ENCODE data around the gene KRT14. TPM values are rescaled to one million over a fixed set of nuclear protein-coding genes. Genes with fewer than 3 reads are reported as not detected.

The KRT14 gene
- total RNA-seq, 3 donors from 2014 or later (not counting 1 experiment from before 2014, with no cell fraction given) = not detected

DNA sequence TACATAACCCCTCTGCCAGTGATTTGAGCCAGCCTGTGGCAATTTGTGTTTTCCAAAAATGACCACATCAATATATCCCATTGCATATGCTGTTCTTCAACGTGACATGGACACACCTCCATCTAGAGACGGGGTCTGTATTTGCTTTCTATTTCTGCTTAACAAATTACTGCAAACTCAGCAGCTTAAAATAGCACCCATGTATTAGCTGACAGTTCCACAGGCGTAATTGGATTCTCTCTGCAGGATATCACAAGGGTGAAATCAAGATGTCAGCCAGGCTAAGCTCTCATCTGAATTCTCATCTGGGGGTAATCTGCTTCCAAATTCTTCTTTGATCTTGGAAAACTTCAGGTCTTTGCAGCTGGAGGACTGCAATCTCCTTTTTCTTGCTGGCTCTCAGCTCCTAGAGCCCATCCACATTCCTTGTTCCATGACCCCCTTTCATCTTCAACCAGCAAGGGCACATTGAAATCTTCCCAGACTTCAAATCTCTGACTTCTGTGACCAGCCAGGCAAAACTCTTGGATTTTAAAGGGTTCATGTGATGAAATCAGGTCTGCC lies 23.0 kb downstream of the KRT14 start:
- Histone ChIP-seq H3K4me1 (ENCODE audit: control insufficient read depth, insufficient read depth, low read length) (peaks cover 8% of the 10 kb centered on the region), H3K4me3 (ENCODE audit: low read length) (no peak overlapping the region), H3K27ac (ENCODE audit: low read length) (no peak overlapping the region), H3K27me3 (ENCODE audit: control insufficient read depth, insufficient read depth, low read length) (peaks cover 3% of the 10 kb centered on the region), H3K9me3 (ENCODE audit: control insufficient read depth, insufficient read depth, low read length) (peaks cover 17% of the 10 kb centered on the region), H3K36me3 (ENCODE audit: control insufficient read depth, insufficient read depth, low read length) (no peaks in the 10 kb centered on the region)
- H3K4me3 Mint-ChIP-seq = no peak overlapping the region
- H3K27ac Mint-ChIP-seq = no peak overlapping the region
- intact Hi-C loops (cut with micrococcal nuclease) = no loop called here
- no peaks in the 10 kb centered on the region for H3K36me3 Mint-ChIP-seq
- 51% methylated on average over 3 of the region's 3 CpGs for WGBS (ENCODE audit: insufficient coverage)
- peaks cover 15 to 39% of the 10 kb centered on the region in 2 donors for H3K27me3 Mint-ChIP-seq (ENCODE audit: low read depth in 2 of 2)
- TF ChIP-seq, protein P1, sequence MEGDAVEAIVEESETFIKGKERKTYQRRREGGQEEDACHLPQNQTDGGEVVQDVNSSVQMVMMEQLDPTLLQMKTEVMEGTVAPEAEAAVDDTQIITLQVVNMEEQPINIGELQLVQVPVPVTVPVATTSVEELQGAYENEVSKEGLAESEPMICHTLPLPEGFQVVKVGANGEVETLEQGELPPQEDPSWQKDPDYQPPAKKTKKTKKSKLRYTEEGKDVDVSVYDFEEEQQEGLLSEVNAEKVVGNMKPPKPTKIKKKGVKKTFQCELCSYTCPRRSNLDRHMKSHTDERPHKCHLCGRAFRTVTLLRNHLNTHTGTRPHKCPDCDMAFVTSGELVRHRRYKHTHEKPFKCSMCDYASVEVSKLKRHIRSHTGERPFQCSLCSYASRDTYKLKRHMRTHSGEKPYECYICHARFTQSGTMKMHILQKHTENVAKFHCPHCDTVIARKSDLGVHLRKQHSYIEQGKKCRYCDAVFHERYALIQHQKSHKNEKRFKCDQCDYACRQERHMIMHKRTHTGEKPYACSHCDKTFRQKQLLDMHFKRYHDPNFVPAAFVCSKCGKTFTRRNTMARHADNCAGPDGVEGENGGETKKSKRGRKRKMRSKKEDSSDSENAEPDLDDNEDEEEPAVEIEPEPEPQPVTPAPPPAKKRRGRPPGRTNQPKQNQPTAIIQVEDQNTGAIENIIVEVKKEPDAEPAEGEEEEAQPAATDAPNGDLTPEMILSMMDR (IDR thresholded peaks at IDR 0.05) = no peak
- no peak for DNase-seq
- peaks cover 12 to 19% of the 10 kb centered on the region in 2 donors for H3K4me1 Mint-ChIP-seq
- no peak for ATAC-seq
- H3K9me3 Mint-ChIP-seq = peaks cover 0 to 6% of the 10 kb centered on the region in 2 donors

DNA sequence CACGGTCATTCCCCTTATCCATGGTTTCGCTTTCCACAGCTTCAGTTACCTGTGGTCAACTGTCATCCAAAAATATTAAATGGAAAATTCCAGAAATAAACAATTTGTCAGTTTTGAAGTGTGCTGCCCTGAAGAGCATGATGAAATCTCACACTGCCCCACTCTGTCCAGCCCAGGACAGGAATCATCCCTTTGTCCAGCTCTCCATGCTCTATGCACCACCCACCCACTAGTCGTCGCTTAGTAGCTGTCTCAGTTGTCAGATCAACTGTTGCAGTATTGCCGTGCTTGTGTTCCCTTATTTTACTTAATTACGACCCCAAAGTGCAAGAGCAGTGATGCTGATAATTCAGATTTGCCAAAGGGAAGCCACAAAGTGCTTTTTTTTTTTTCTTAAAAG lies 25.1 kb downstream of the KRT14 start:
- Histone ChIP-seq H3K36me3 (ENCODE audit: control insufficient read depth, insufficient read depth, low read length) (no peaks in the 10 kb centered on the region), H3K9me3 (ENCODE audit: control insufficient read depth, insufficient read depth, low read length) (peaks cover under 1% of the 10 kb centered on the region), H3K4me3 (ENCODE audit: low read length) (no peak overlapping the region), H3K27me3 (ENCODE audit: control insufficient read depth, insufficient read depth, low read length) (peaks cover 5% of the 10 kb centered on the region), H3K4me1 (ENCODE audit: control insufficient read depth, insufficient read depth, low read length) (no peaks in the 10 kb centered on the region), H3K27ac (ENCODE audit: low read length) (no peak overlapping the region)
- Mint-ChIP-seq H3K4me3 (no peak overlapping the region), H3K27ac (no peak overlapping the region), H3K36me3 (no peaks in the 10 kb centered on the region), H3K27me3 (ENCODE audit: low read depth in 2 of 2) (peaks cover 23 to 55% of the 10 kb centered on the region in 2 donors), H3K4me1 (no peaks in the 10 kb centered on the region), H3K9me3 (no peaks in the 10 kb centered on the region)
- DNase-seq (no peak), ATAC-seq (no peak)
- intact Hi-C loops (cut with micrococcal nuclease) = no loop called here
- TF ChIP-seq, protein P1 (IDR thresholded peaks at IDR 0.05) = no peak
- 85% methylated on average over 6 of the region's 6 CpGs for WGBS (ENCODE audit: insufficient coverage)

DNA sequence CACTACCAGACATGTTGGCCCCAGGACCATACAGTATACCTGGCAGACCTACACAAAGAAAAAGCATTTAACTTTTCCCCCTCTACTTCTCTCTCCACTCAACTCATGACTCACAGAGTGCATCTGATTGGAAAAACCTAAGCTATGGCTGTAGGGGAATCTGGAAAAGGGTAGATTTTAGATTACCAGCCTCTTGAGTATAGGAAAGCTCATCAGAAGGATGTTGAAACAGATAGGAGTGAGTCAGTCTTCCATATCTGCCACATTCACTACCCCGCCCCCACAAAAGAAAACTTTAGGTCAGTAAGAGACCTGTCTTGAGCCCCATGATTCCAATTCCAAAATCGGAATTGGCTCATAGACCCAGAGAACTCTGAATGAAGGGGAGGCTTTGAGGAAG lies 27.1 kb downstream of the KRT14 start:
- H3K4me3 Mint-ChIP-seq = no peak overlapping the region
- H3K9me3 Mint-ChIP-seq = no peaks in the 10 kb centered on the region
- no peak overlapping the region for H3K27ac ChIP-seq (ENCODE audit: low read length)
- TF ChIP-seq, protein P1 (IDR thresholded peaks at IDR 0.05) = no peak
- DNase-seq (no peak), ATAC-seq (no peak)
- H3K27ac Mint-ChIP-seq = no peak overlapping the region
- H3K9me3 ChIP-seq (ENCODE audit: control insufficient read depth, insufficient read depth, low read length) = no peaks in the 10 kb centered on the region
- peaks cover 8% of the 10 kb centered on the region for H3K27me3 ChIP-seq (ENCODE audit: control insufficient read depth, insufficient read depth, low read length)
- H3K4me1 ChIP-seq (ENCODE audit: control insufficient read depth, insufficient read depth, low read length) = no peaks in the 10 kb centered on the region
- H3K4me3 ChIP-seq (ENCODE audit: low read length) = no peak overlapping the region
- no peaks in the 10 kb centered on the region for H3K36me3 Mint-ChIP-seq
- WGBS (ENCODE audit: insufficient coverage) = 69% methylated on average over 1 of the region's 2 CpGs
- intact Hi-C loops (cut with micrococcal nuclease) = no loop called here
- H3K36me3 ChIP-seq (ENCODE audit: control insufficient read depth, insufficient read depth, low read length) = no peaks in the 10 kb centered on the region
- H3K27me3 Mint-ChIP-seq (ENCODE audit: low read depth in 2 of 2) = peaks cover 24 to 65% of the 10 kb centered on the region in 2 donors
- no peaks in the 10 kb centered on the region for H3K4me1 Mint-ChIP-seq

DNA sequence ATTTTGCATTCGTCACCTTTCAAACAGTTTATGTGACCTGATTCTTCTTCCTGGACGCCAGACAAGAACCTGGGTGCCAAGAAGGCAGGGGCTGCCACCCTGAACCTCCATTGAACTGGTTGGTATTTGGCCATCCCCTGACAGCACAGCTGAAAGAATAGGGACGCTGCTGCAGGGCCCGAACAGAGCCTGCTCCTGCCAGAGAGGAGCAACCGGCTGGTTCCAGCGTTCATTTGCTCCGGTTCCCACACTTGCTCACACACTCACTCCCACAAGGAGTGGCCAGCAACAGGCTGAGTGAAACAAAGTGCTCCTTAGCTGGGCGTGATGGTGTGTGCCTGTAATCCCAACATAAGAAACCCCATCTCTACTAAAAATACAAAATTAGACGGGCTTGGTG lies 29.8 kb downstream of the KRT14 start:
- H3K36me3 Mint-ChIP-seq = no peaks in the 10 kb centered on the region
- H3K4me3 ChIP-seq (ENCODE audit: low read length) = no peak overlapping the region
- TF ChIP-seq, protein P1 (IDR thresholded peaks at IDR 0.05) = no peak
- intact Hi-C loops (cut with micrococcal nuclease) = no loop called here
- no peaks in the 10 kb centered on the region for H3K9me3 Mint-ChIP-seq
- peaks cover 5% of the 10 kb centered on the region for H3K27me3 ChIP-seq (ENCODE audit: control insufficient read depth, insufficient read depth, low read length)
- H3K27ac Mint-ChIP-seq = no peak overlapping the region
- DNase-seq = no peak
- no peak overlapping the region for H3K4me3 Mint-ChIP-seq
- no peaks in the 10 kb centered on the region for H3K9me3 ChIP-seq (ENCODE audit: control insufficient read depth, insufficient read depth, low read length)
- H3K4me1 ChIP-seq (ENCODE audit: control insufficient read depth, insufficient read depth, low read length) = no peaks in the 10 kb centered on the region
- H3K27me3 Mint-ChIP-seq (ENCODE audit: low read depth in 2 of 2) = peaks cover 27 to 62% of the 10 kb centered on the region in 2 donors
- no peak overlapping the region for H3K27ac ChIP-seq (ENCODE audit: low read length)
- no peaks in the 10 kb centered on the region for H3K4me1 Mint-ChIP-seq
- WGBS (ENCODE audit: insufficient coverage) = 80% methylated on average over 9 of the region's 9 CpGs
- H3K36me3 ChIP-seq (ENCODE audit: control insufficient read depth, insufficient read depth, low read length) = no peaks in the 10 kb centered on the region
- no peak for ATAC-seq

Data from natural killer cell (primary cell).